ENCODE data around the gene HTR1E.
A peak's percentile ranks its signal among the peaks of the same experiment; 100 is the strongest.
"Not testable (repeated sequence)": the region's sequence is repeated elsewhere in the genome, so short reads cannot be mapped to it uniquely, and the experiment has no call there.

Gene HTR1E, protein sequence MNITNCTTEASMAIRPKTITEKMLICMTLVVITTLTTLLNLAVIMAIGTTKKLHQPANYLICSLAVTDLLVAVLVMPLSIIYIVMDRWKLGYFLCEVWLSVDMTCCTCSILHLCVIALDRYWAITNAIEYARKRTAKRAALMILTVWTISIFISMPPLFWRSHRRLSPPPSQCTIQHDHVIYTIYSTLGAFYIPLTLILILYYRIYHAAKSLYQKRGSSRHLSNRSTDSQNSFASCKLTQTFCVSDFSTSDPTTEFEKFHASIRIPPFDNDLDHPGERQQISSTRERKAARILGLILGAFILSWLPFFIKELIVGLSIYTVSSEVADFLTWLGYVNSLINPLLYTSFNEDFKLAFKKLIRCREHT

DNA sequence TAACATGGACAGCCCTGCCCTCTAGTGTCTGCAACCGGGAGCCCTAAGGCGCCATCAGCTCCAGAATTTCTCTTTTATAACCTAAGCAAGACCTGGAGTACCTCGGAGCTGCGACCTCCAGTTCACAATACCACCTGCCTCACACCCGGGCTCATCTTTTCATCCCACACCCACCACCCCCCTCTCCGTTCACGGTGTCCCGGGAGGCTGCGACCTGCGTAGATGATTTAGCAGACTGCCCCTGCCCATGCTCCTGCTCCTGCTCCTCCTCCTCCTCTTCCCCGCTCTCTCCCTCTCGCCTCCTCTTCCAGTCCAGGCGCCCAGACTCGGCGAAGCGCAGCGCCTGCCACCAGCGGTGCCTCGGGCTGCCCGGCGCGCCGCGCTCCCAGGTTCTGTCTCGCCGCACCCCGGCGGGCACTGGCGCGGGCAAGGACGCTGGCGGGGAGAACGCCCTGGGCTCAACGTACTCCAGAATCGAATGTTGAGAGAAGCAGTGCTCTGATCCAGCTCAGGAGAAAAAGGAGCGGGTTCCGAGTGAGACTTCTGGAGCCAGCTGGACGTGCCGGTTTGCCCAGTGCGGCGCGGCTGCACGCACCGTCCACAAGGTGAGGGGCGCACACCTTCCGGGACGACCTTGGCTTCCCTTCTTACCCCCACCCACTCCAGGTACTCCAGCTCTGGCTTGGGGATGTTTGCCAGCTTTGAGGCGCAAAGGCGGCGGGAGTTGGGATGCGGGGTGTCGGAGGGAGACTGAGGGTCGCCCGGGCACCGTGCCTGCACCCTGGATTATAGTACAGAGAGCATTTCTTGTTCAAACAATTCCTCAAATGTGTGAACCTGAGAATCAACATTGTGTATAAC, at the start of gene HTR1E:
Gene HTR1E, plus strand, starts transcription at position 310 of the 861 bp plus-strand sequence. CDS start 77,807 bp downstream, outside the sequence.
- no peak within 1 kb of the TSS for H3K27ac ChIP-seq (ENCODE audit: low read depth in 2 of 2, low read length in 2 of 2)
- no peak within 1 kb of the TSS for H3K9ac ChIP-seq (ENCODE audit: low read depth in 1 of 2, low read length in 2 of 2)
- H3K4me1 ChIP-seq (ENCODE audit: control insufficient read depth in 2 of 2, insufficient read depth in 2 of 2, low read length in 2 of 2) = no peaks in the 10 kb centered on the region
- H3K36me3 ChIP-seq (ENCODE audit: control insufficient read depth in 2 of 2, insufficient read depth in 2 of 2, low read length in 2 of 2) = no peaks in the 10 kb centered on the region
- peaks cover 3% of the 10 kb centered on the region in 2 donors for H3K27me3 ChIP-seq (ENCODE audit: control insufficient read depth in 2 of 2, insufficient read depth in 2 of 2, low read length in 2 of 2)
- no peaks in the 10 kb centered on the region for H3K9me3 ChIP-seq (ENCODE audit: control insufficient read depth in 2 of 2, low read length in 2 of 2)
- peak within 1 kb of the TSS in 1 of 2 donors; percentile 13 for H3K4me3 ChIP-seq (ENCODE audit: low read length in 2 of 2)

DNA sequence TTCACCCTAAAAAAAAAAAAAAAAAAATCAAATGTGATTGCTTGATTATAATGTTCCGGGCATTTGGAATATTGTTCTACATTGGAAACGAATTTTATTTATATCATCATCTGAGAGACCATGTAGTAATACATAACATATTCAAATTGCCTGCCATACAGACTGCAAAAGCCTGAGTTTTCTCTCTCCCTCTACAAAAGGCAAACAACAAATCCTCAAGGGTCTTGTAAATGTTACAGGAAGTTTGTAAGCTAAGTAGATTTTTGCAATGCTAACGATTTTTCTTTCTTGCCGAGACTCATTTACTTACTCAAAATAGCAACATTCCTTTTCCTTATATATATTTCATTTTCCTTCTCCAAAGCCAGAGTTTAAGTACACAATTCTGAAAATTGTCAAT, 49.0 kb upstream of the HTR1E start:
- Histone ChIP-seq H3K9ac (ENCODE audit: low read depth in 1 of 2, low read length in 2 of 2) (no peak overlapping the region), H3K4me1 (ENCODE audit: control insufficient read depth in 2 of 2, insufficient read depth in 2 of 2, low read length in 2 of 2) (no peaks in the 10 kb centered on the region), H3K4me3 (ENCODE audit: low read length in 2 of 2) (no peak overlapping the region), H3K27ac (ENCODE audit: low read depth in 2 of 2, low read length in 2 of 2) (no peak overlapping the region), H3K36me3 (ENCODE audit: control insufficient read depth in 2 of 2, insufficient read depth in 2 of 2, low read length in 2 of 2) (no peaks in the 10 kb centered on the region), H3K27me3 (ENCODE audit: control insufficient read depth in 2 of 2, insufficient read depth in 2 of 2, low read length in 2 of 2) (no peaks in the 10 kb centered on the region), H3K9me3 (ENCODE audit: control insufficient read depth in 2 of 2, low read length in 2 of 2) (no peaks in the 10 kb centered on the region)

DNA sequence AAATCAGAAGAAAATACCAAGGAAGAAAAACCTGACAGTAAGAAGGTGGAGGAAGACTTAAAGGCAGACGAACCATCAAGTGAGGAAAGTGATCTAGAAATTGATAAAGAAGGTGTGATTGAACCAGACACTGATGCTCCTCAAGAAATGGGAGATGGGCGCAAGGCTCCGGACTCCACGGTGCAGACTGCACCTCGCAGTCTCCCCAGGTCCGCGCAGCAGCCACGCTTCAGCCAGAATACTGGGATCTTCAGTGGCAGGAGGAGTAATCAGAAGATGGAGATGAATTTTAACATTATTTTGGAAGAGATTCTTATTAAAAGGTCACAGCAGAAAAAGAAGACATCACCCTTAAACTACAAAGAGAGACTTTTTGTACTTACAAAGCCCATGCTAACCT, 40.1 kb upstream of the HTR1E start:
- H3K27ac ChIP-seq (ENCODE audit: low read depth in 2 of 2, low read length in 2 of 2); H3K9ac ChIP-seq (ENCODE audit: low read depth in 1 of 2, low read length in 2 of 2); H3K27me3 ChIP-seq (ENCODE audit: control insufficient read depth in 2 of 2, insufficient read depth in 2 of 2, low read length in 2 of 2); H3K4me3 ChIP-seq (ENCODE audit: low read length in 2 of 2); H3K36me3 ChIP-seq (ENCODE audit: control insufficient read depth in 2 of 2, insufficient read depth in 2 of 2, low read length in 2 of 2); H3K4me1 ChIP-seq (ENCODE audit: control insufficient read depth in 2 of 2, insufficient read depth in 2 of 2, low read length in 2 of 2); H3K9me3 ChIP-seq (ENCODE audit: control insufficient read depth in 2 of 2, low read length in 2 of 2): not testable (repeated sequence)

DNA sequence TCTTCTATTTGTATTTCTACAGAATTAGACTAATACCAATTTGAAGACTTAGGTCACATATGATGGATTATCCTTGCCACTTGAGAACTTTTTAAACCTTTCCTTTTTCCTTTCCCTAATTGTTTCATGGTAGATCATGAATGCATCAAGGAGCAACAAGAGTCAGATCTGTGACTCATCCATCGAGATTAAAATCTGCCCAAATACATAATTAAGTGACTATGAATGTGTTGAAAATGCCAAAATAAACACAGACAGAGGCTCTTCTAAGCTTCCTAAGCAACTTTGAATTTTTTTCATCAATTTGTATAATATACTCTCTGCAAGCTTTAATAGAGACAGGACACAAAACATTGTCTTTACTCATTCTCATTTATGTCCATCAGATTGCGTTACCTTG, 23.5 kb upstream of the HTR1E start:
- Histone ChIP-seq H3K9me3 (ENCODE audit: control insufficient read depth in 2 of 2, low read length in 2 of 2) (no peaks in the 10 kb centered on the region), H3K36me3 (ENCODE audit: control insufficient read depth in 2 of 2, insufficient read depth in 2 of 2, low read length in 2 of 2) (no peaks in the 10 kb centered on the region), H3K27me3 (ENCODE audit: control insufficient read depth in 2 of 2, insufficient read depth in 2 of 2, low read length in 2 of 2) (no peaks in the 10 kb centered on the region)

DNA sequence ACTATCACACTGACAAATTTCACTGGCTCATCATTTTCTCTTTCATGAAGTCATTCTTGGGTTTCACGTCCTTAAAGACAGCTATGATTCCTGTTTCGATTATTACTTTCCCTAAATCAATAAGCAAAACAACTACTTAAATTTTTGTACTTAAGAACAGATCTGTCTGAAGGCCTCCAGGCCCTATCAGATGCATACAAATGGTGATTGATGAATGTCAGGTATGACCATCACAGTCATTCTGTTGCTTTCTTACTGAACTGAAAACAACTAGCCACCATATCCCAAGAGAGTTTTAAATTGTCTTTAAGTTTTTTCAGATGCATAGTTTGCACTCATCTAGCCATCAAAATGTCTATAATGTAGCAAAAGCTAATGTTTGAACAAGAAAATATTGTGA, 20.9 kb upstream of the HTR1E start:
- no peak overlapping the region for H3K27ac ChIP-seq (ENCODE audit: low read depth in 2 of 2, low read length in 2 of 2)
- H3K9me3 ChIP-seq (ENCODE audit: control insufficient read depth in 2 of 2, low read length in 2 of 2) = no peaks in the 10 kb centered on the region
- H3K27me3 ChIP-seq (ENCODE audit: control insufficient read depth in 2 of 2, insufficient read depth in 2 of 2, low read length in 2 of 2) = no peaks in the 10 kb centered on the region
- H3K4me3 ChIP-seq (ENCODE audit: low read length in 2 of 2) = no peak overlapping the region
- H3K9ac ChIP-seq (ENCODE audit: low read depth in 1 of 2, low read length in 2 of 2) = no peak overlapping the region
- H3K4me1 ChIP-seq (ENCODE audit: control insufficient read depth in 2 of 2, insufficient read depth in 2 of 2, low read length in 2 of 2) = no peaks in the 10 kb centered on the region
- no peaks in the 10 kb centered on the region for H3K36me3 ChIP-seq (ENCODE audit: control insufficient read depth in 2 of 2, insufficient read depth in 2 of 2, low read length in 2 of 2)

More for the DNA sequence above, 23.5 kb upstream of the HTR1E start:
- no peak overlapping the region for H3K27ac ChIP-seq (ENCODE audit: low read depth in 2 of 2, low read length in 2 of 2)
- no peak overlapping the region for H3K9ac ChIP-seq (ENCODE audit: low read depth in 1 of 2, low read length in 2 of 2)
- H3K4me3 ChIP-seq (ENCODE audit: low read length in 2 of 2) = no peak overlapping the region
- no peaks in the 10 kb centered on the region for H3K4me1 ChIP-seq (ENCODE audit: control insufficient read depth in 2 of 2, insufficient read depth in 2 of 2, low read length in 2 of 2)

DNA sequence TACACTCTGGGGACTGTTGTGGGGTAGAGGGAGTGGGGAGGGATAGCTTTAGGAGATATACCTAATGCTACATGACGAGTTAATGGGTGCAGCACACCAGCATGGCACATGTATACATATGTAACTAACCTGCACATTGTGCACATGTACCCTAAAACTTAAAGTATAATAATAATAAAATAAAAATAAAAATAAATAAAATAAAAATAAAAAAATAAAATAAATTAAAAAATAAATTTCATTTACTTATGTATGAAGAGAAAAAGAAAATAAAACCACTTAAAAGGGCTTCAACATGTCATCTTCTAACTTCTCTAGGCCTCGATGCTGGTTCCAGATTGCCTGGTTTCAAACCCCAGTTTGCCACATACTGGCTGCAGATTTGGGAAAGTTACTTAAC, 10.2 kb upstream of the HTR1E start:
- H3K27ac ChIP-seq (ENCODE audit: low read depth in 2 of 2, low read length in 2 of 2); H3K4me3 ChIP-seq (ENCODE audit: low read length in 2 of 2); H3K27me3 ChIP-seq (ENCODE audit: control insufficient read depth in 2 of 2, insufficient read depth in 2 of 2, low read length in 2 of 2); H3K9ac ChIP-seq (ENCODE audit: low read depth in 1 of 2, low read length in 2 of 2); H3K4me1 ChIP-seq (ENCODE audit: control insufficient read depth in 2 of 2, insufficient read depth in 2 of 2, low read length in 2 of 2); H3K9me3 ChIP-seq (ENCODE audit: control insufficient read depth in 2 of 2, low read length in 2 of 2); H3K36me3 ChIP-seq (ENCODE audit: control insufficient read depth in 2 of 2, insufficient read depth in 2 of 2, low read length in 2 of 2): not testable (repeated sequence)

DNA sequence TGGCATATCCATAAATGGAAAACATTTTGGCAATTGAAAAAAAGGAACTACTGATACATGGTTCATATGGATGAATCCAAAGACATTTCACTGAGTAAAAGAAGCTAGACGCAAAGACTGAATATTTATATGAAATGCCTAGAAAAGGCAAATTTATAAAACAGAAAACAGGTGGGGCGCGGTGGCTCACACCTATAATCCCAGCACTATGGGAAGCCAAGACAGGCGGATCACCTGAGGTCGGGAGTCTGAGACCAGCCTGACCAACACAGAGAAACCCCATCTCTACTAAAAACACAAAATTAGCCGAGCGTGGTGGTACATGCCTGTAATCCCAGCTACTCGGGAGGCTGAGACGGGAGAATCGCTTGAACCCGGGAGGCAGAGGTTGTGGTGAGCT, 9.5 kb upstream of the HTR1E start:
- not testable (repeated sequence) for H3K4me1 ChIP-seq (ENCODE audit: control insufficient read depth in 2 of 2, insufficient read depth in 2 of 2, low read length in 2 of 2); H3K9me3 ChIP-seq (ENCODE audit: control insufficient read depth in 2 of 2, low read length in 2 of 2); H3K27ac ChIP-seq (ENCODE audit: low read depth in 2 of 2, low read length in 2 of 2); H3K4me3 ChIP-seq (ENCODE audit: low read length in 2 of 2); H3K27me3 ChIP-seq (ENCODE audit: control insufficient read depth in 2 of 2, insufficient read depth in 2 of 2, low read length in 2 of 2); H3K36me3 ChIP-seq (ENCODE audit: control insufficient read depth in 2 of 2, insufficient read depth in 2 of 2, low read length in 2 of 2); H3K9ac ChIP-seq (ENCODE audit: low read depth in 1 of 2, low read length in 2 of 2)

DNA sequence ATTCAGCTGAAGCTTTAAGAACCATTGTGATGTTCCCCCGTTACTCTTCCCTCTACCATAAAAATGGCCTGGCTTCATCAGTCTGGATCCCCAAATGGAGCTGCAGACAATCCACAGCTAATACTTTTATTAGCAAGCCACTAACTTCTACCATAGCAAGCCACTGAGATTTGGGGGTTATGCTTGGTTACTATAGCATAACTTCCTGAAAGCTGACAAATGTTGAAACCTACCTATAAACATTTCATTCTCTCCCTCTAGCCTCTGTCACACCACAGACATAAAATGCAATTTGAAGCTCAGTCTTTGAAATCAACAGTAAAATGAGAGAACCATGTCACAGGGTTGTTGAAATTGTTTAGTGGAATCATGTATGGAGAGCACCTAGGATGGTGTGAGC, 3.0 kb upstream of the HTR1E start:
- Histone ChIP-seq H3K9ac (ENCODE audit: low read depth in 1 of 2, low read length in 2 of 2) (no peak overlapping the region), H3K27me3 (ENCODE audit: control insufficient read depth in 2 of 2, insufficient read depth in 2 of 2, low read length in 2 of 2) (peaks cover 3% of the 10 kb centered on the region in 2 donors)

DNA sequence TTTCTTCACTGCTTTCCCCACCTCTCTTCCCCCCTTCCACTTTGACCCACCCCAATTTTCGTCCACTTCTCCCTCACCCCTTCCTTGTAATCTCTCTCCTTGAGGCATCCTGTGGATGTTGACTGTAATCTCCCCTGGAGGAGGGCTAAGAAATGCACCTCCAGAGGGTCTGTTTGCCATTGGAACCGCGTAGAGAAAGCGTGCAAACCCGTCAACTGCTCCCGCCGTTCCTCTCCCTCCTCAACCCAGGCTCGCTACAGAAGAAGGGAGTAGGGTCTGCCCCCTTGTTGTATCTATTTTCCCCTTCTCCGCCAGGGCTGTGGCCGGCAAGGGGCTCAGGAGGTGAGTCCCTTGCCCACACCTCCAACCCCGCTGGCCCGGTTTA, 502 bp upstream of the HTR1E start:
- H3K4me1 ChIP-seq (ENCODE audit: control insufficient read depth in 2 of 2, insufficient read depth in 2 of 2, low read length in 2 of 2) = no peaks in the 10 kb centered on the region
- no peak overlapping the region for H3K27ac ChIP-seq (ENCODE audit: low read depth in 2 of 2, low read length in 2 of 2)
- no peaks in the 10 kb centered on the region for H3K9me3 ChIP-seq (ENCODE audit: control insufficient read depth in 2 of 2, low read length in 2 of 2)
- H3K36me3 ChIP-seq (ENCODE audit: control insufficient read depth in 2 of 2, insufficient read depth in 2 of 2, low read length in 2 of 2) = no peaks in the 10 kb centered on the region
- no peak overlapping the region for H3K9ac ChIP-seq (ENCODE audit: low read depth in 1 of 2, low read length in 2 of 2)
- H3K4me3 ChIP-seq (ENCODE audit: low read length in 2 of 2) = no peak overlapping the region
- peaks cover 3% of the 10 kb centered on the region in 2 donors for H3K27me3 ChIP-seq (ENCODE audit: control insufficient read depth in 2 of 2, insufficient read depth in 2 of 2, low read length in 2 of 2)

More for the DNA sequence above, 3.0 kb upstream of the HTR1E start:
- no peaks in the 10 kb centered on the region for H3K36me3 ChIP-seq (ENCODE audit: control insufficient read depth in 2 of 2, insufficient read depth in 2 of 2, low read length in 2 of 2)
- no peaks in the 10 kb centered on the region for H3K4me1 ChIP-seq (ENCODE audit: control insufficient read depth in 2 of 2, insufficient read depth in 2 of 2, low read length in 2 of 2)
- no peaks in the 10 kb centered on the region for H3K9me3 ChIP-seq (ENCODE audit: control insufficient read depth in 2 of 2, low read length in 2 of 2)
- no peak overlapping the region for H3K4me3 ChIP-seq (ENCODE audit: low read length in 2 of 2)
- no peak overlapping the region for H3K27ac ChIP-seq (ENCODE audit: low read depth in 2 of 2, low read length in 2 of 2)

DNA sequence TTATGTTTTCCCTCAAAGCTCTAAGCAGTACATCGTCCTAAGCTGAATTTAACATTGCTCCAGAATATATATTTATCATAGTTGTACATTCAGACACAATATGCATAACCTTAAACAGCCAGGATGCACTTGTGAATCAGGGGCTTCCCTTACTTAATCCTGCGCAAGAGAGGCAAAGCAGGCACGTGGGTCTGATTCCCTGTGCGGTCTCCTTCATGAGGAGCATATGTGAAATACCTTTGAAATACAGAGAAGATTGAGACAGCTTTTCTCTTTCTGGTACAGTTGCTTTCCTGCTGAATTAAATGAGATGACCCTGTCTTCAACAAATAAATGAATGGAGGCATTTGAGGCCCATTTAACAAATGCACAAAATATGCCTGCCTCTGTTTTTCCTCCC, 1.5 kb downstream of the HTR1E start:
- no peak overlapping the region for H3K27ac ChIP-seq (ENCODE audit: low read depth in 2 of 2, low read length in 2 of 2)
- peaks cover 3% of the 10 kb centered on the region in 2 donors for H3K27me3 ChIP-seq (ENCODE audit: control insufficient read depth in 2 of 2, insufficient read depth in 2 of 2, low read length in 2 of 2)
- H3K9ac ChIP-seq (ENCODE audit: low read depth in 1 of 2, low read length in 2 of 2) = no peak overlapping the region
- no peaks in the 10 kb centered on the region for H3K9me3 ChIP-seq (ENCODE audit: control insufficient read depth in 2 of 2, low read length in 2 of 2)
- H3K4me1 ChIP-seq (ENCODE audit: control insufficient read depth in 2 of 2, insufficient read depth in 2 of 2, low read length in 2 of 2) = no peaks in the 10 kb centered on the region
- H3K4me3 ChIP-seq (ENCODE audit: low read length in 2 of 2) = no peak overlapping the region
- H3K36me3 ChIP-seq (ENCODE audit: control insufficient read depth in 2 of 2, insufficient read depth in 2 of 2, low read length in 2 of 2) = no peaks in the 10 kb centered on the region

Data from mucosa of rectum (tissue), 2 donors.